ENCODE data around the gene ABTB2. TPM values are rescaled to one million over a fixed set of nuclear protein-coding genes. Genes with fewer than 3 reads are reported as not detected.

The ABTB2 gene
- total RNA-seq, 1 experiment from 2014 or later: 1.2 TPM

- peak; percentile 58 for DNase-seq (ENCODE audit: low spot score)
Observed at GRCh38 chr11:34214961-34215805, 142.6 kb downstream of the ABTB2 start.

DNA sequence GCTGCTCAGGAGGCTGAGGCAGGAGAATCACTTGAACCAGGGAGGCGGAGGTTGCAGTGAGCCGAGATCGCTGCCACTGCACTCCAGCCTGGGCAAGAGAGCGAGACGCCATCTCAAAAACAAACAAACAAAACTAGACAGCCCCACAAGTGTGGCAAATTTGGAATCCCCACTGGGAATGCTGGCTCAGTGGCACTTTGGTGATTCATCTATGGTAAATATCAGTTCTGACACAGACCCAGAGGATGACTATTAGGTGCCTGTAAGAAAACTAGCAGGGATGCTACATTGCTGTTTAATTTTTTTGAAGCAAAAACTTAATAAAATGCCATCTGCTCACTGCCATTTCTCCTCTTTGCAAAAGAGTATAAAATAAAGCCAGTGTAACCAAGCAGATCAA is 144.4 kb downstream of the ABTB2 start:
- DNase-seq (ENCODE audit: low spot score): no peak

DNA sequence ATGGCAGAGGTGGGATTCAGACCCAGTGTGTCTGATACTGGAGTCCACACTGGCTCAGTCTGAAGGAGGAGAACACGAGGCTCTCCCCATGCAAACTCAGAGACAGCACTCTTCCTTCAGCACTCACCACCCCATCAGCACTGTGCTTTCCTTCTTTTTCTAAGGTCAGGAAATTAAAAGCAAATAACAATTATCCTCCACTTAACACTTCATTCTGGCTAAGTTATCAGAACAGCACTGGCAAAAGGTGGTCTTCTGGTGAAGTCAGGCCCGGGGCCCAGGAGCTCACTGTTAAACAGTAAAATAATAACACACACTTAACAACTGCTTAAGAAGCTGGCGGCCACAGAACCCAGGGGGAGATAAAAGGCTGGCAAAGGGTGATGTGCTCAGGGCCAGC is 145.2 kb downstream of the ABTB2 start:
- no peak for DNase-seq (ENCODE audit: low spot score)

- DNase-seq (ENCODE audit: low spot score): no peak
Observed at GRCh38 chr11:34209809-34210208, 148.0 kb downstream of the ABTB2 start.

- no peak for DNase-seq (ENCODE audit: low spot score)
Observed at GRCh38 chr11:34208266-34209135, 149.3 kb downstream of the ABTB2 start.

GRCh38 chr11:34207487-34208180 is 150.2 kb downstream of the ABTB2 start:
- no peak for DNase-seq (ENCODE audit: low spot score)

DNA sequence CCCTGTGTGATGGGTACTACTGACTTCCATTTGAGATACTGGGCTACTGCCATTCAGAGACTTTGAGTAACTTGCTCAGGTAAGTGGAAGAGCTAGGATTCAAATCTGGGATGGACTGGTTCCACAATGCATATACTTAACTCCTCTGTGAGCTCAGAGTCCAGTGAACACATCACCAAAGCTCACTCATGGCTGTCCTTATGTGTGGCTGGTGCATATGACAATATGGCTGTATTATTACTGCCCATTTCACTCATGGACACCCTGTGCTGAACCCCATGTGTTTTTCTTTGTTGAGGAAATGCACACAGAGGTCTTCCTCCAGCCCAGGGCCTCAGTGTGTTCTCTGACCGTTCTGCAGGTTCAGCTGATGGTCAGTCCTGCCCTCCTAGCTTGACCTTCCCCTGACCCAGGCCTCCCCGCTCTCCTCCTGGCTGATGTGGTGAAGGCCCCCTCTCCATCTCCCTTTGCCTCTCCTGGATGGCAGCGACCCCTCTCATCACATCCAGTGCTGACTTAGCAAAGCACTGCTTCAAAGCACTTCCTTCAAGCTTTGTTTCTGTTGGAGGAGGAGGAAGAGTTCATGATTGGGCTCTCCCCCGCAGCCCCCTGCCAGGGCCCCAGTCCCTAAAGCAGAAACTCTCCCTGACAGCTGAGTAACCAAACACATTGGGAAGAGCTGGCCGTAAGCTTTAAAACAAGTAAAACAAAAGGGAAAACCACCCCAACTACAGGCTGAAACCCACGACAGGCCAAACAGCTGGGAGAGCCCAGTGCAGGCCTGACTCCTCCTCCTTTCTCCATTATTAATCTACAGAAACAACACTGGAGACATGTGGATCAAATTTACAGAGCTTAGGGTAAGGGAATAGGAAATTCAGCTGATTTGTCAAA is 151.2 kb downstream of the ABTB2 start:
- no peak for DNase-seq (ENCODE audit: low spot score)

GRCh38 chr11:34205326-34206035 is 152.3 kb downstream of the ABTB2 start:
- no peak for DNase-seq (ENCODE audit: low spot score)

- peak; percentile 39 for DNase-seq (ENCODE audit: low spot score)
Observed at GRCh38 chr11:34204396-34205279, 153.2 kb downstream of the ABTB2 start.

DNA sequence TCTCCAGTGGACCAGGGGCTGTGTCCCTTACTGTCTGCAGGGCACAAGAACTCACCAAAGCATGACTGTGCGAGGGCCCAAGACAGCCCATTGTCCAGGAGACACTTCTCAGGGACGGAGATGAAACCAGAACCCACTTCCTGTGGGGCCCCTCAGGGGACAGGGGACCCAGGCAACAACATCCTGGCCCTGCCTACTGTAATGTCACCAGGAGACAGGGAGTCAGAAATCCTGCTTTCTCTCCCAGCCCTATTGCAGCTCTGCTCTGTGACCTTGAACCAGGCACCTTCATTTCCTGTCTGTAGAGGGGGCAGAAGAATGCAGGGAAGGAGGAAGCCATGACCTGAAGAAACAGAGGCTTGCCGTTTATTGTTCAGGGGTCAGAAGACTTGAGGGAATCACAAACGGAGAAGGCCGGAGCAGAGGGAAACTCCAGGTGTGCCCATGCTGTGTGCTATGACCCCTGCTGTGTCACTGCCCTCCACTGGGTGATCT is 154.4 kb downstream of the ABTB2 start:
- no peak for DNase-seq (ENCODE audit: low spot score)

GRCh38 chr11:34201129-34201528 is 156.7 kb downstream of the ABTB2 start:
- no peak for DNase-seq (ENCODE audit: low spot score)

GRCh38 chr11:34199525-34199924 is 158.3 kb downstream of the ABTB2 start:
- no peak for DNase-seq (ENCODE audit: low spot score)

DNA sequence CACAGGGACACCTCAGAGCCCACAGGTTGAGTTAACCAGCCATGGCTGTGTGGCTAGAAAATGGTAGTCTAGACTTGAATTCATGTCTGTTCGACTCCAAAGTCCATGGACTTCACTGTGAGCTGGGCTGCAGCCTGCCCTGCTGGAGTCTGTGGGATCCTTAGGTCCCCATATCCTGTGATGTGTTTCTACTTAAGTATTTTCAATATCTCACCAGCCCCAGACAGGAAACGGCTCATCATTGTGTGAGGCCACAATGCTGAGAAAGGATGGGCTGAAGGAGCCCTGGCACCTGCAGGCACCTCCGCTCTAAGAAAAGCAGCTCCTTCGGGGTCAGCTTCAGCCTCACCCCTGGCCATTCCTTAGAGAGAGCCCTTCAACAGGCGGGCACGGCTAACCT is 159.3 kb downstream of the ABTB2 start:
- no peak for DNase-seq (ENCODE audit: low spot score)

GRCh38 chr11:34197256-34197655 is 160.6 kb downstream of the ABTB2 start:
- no peak for DNase-seq (ENCODE audit: low spot score)

- DNase-seq (ENCODE audit: low spot score): no peak
Observed at GRCh38 chr11:34194576-34195335, 163.1 kb downstream of the ABTB2 start.

DNA sequence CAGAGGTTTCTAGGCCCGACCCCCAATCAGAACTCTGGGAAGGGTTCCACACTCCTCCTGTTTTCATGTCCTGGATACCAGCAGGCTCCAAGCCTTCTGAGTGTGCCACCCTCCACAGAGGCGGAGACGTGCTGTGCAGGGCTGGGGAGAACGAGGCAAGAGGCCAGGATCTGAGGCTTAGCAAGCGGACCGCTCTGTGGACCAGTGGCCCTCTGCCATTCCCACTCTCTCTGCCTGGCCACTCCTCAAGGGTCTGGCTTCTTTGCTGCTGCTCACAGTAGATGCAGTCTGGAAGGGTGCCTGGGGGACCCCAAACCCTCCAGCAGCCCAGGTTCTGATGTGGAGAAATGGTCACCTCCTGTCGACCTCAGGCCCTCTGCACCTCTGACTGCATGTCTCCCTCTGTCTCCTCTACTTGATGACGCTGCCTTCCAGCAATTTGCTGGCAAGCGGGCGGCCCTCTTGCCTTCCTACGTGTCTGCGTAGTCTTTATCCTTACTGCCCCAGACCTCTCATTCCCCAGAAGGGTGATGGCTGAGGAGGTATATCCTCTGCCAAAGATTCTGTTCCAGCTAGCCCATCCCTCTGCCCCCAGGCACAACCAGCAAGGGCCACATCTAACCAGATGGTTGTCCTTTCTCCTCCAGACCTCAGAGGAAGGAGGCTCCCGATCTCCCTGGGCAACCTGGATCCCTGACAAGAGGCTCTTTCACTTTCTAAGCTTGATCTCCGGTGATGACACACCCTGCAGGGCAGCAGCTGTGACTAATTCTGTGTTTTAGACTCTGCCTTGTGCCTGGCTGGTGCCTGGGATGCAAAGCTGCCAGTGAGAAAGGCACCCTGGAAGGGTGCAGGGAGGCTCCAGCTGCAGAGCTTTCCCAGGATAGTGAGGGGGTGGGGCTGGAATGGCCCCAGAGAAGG is 165.1 kb downstream of the ABTB2 start:
- DNase-seq (ENCODE audit: low spot score): peak; percentile 95

- DNase-seq (ENCODE audit: low spot score): no peak
Observed at GRCh38 chr11:34191578-34191977, 166.2 kb downstream of the ABTB2 start.
